B cell (primary cell): ENCODE measurements around the gene CTPS1. TPM values are rescaled to one million over a fixed set of nuclear protein-coding genes. Genes with fewer than 3 reads are reported as not detected.

Experiments
- ATAC-seq: fragments of 200-7000 bp; cut with Tn5 transposase; one replicate; pipeline ENCODE4 v1.10.0; 2021; ENCODE audit warnings: low read depth, mild to moderate bottlenecking, moderate number of reproducible peaks, moderate library complexity
- CTCF ChIA-PET: fragments of 350-600 bp; sonication (Branson Sonifier 250); formaldehyde crosslinking; loops from one replicate; lab custom pipeline; 2021; ENCODE audit warnings: antibody characterized with exemption, inconsistent platforms; lab: Charles Lee
- POLR2A ChIA-PET: fragments of 350-600 bp; sonication (Branson Sonifier 250); formaldehyde crosslinking; loops from one replicate; lab custom pipeline; 2021; ENCODE audit warnings: antibody characterized with exemption; lab: Charles Lee
- DNase-seq: peaks from one replicate; pipeline ENCODE4 v3.0.0; 2013
- H2AFZ ChIP-seq: 2 replicates; pipeline ENCODE4 v1.6.1; 2012; ENCODE audit warnings: mild to moderate bottlenecking, low read depth, low read length; ENCODE audit not compliant: insufficient read depth, poor library complexity, severe bottlenecking
- H3K27ac ChIP-seq, 2 donors: 1 replicate in 1 of 2; 2 replicates in 1 of 2; pipeline ENCODE4 v1.5.1; 2012 to 2013; ENCODE audit warnings: low read length in 2 of 2, mild to moderate bottlenecking in 2 of 2, moderate library complexity in 1 of 2
- H3K27me3 ChIP-seq, 4 experiments: fragments of 200-600 bp in 1 of 4; sonication (generic) in 1 of 4; replicated peaks in 1 of 4; 1 replicate in 2 of 4; 2 replicates in 2 of 4; pipeline versions ENCODE4 v1.6.1 to v1.7.0; 2013 to 2016; ENCODE audit warnings: low read length in 3 of 4, mild to moderate bottlenecking in 2 of 4, mixed read lengths in 1 of 4, moderate library complexity in 1 of 4; ENCODE audit not compliant: insufficient read depth in 4 of 4, control insufficient read depth in 3 of 4; ENCODE audit errors: control extremely low read depth in 1 of 4
- H3K36me3 ChIP-seq, 2 experiments: replicated peaks in 1 of 2; 1 replicate in 1 of 2; 2 replicates in 1 of 2; pipeline versions ENCODE4 v1.6.1 to v1.7.1; 2013; ENCODE audit warnings: low read length in 1 of 2; ENCODE audit not compliant: insufficient read depth in 2 of 2, control insufficient read depth in 1 of 2; ENCODE audit errors: control extremely low read depth in 1 of 2, extremely low read depth in 1 of 2
- H3K4me1 ChIP-seq, 2 donors: fragments of 200-600 bp in 1 of 2; sonication (generic) in 1 of 2; 1 replicate in 1 of 2; 2 replicates in 1 of 2; pipeline versions ENCODE4 v1.5.1 to v1.6.1; 2013 to 2017; ENCODE audit warnings: low read length in 2 of 2; ENCODE audit not compliant: control insufficient read depth in 2 of 2, insufficient read depth in 2 of 2
- H3K4me2 ChIP-seq: replicated peaks from 2 replicates; pipeline ENCODE3; 2012; ENCODE audit warnings: mild to moderate bottlenecking, low read depth, low read length; ENCODE audit not compliant: poor library complexity, severe bottlenecking
- H3K4me3 ChIP-seq, 5 experiments: fragments of 200-600 bp in 1 of 5; sonication (generic) in 1 of 5; 1 replicate in 3 of 5; 2 replicates in 2 of 5; pipeline versions ENCODE4 v1.5.1 to v1.7.0; 2011 to 2016; ENCODE audit warnings: low read length in 4 of 5, mild to moderate bottlenecking in 4 of 5, low read depth in 2 of 5, control low read depth in 1 of 5, moderate library complexity in 1 of 5; ENCODE audit not compliant: insufficient read depth in 1 of 5; ENCODE audit errors: control extremely low read depth in 1 of 5, extremely low read depth in 1 of 5
- H3K79me2 ChIP-seq: fragments of 200-600 bp; sonication (generic); one replicate; pipeline ENCODE4 v1.6.0; 2016; ENCODE audit warnings: low read length; ENCODE audit not compliant: control insufficient read depth, insufficient read depth
- H3K9ac ChIP-seq: fragments of 200-600 bp; sonication (generic); 2 replicates; pipeline ENCODE4 v1.6.1; 2017; ENCODE audit warnings: mild to moderate bottlenecking, low read length, moderate library complexity
- H3K9me3 ChIP-seq, 3 donors: one replicate each; pipeline versions ENCODE4 v1.6.1 to v1.7.1; 2013; ENCODE audit warnings: low read length in 2 of 3; ENCODE audit not compliant: control insufficient read depth in 2 of 3, insufficient read depth in 1 of 3; ENCODE audit errors: control extremely low read depth in 1 of 3
- H4K20me1 ChIP-seq: 2 replicates; pipeline ENCODE4 v1.6.0; 2012; ENCODE audit warnings: mild to moderate bottlenecking, low read length; ENCODE audit not compliant: insufficient read depth, control insufficient read depth, poor library complexity, severe bottlenecking
- H3K27ac Mint-ChIP-seq: one replicate; pipeline ENCODE4 v1.8.0; 2021; ENCODE audit warnings: mixed read lengths
- H3K27me3 Mint-ChIP-seq: one replicate; pipeline ENCODE4 v1.8.0; 2021; ENCODE audit warnings: mixed read lengths
- H3K4me1 Mint-ChIP-seq: one replicate; pipeline ENCODE4 v1.8.0; 2021; ENCODE audit warnings: mixed read lengths
- H3K4me3 Mint-ChIP-seq: one replicate; pipeline ENCODE4 v1.8.0; 2021; ENCODE audit warnings: mixed read lengths
- H3K9me3 Mint-ChIP-seq: one replicate; pipeline ENCODE4 v1.8.0; 2022; ENCODE audit warnings: mixed read lengths; ENCODE audit not compliant: insufficient read depth
- EZH2 ChIP-seq: IDR thresholded peaks from 2 replicates; pipeline ENCODE4 v1.6.1; 2012; ENCODE audit warnings: borderline replicate concordance, low read depth, mild to moderate bottlenecking, moderate library complexity, low read length; ENCODE audit not compliant: insufficient read depth, poor library complexity, severe bottlenecking
- WGBS: methylation state at CpG from one replicate; pipeline ENCODE4 v1.1.5; 2013; ENCODE audit warnings: missing lambda C conversion rate; ENCODE audit not compliant: insufficient coverage; 5-methylcytosine and 5-hydroxymethylcytosine counted together
- intact Hi-C: fragments of 100-400 bp; cut with micrococcal nuclease; formaldehyde crosslinking; loops from one replicate; pipeline ENCODE4 v1.10.0; 2022
- polyA plus RNA-seq: library from polyadenylated mRNA; depleted of rRNA; stranded (reverse); fragments of >200 nt; gene quantifications from 2 replicates; pipeline ENCODE4 v1.2.3, GENCODE V29; 2012
- small RNA-seq: library from RNA; depleted of rRNA; stranded (forward); fragments of <200 nt; gene quantifications from one replicate; pipeline ENCODE3, GENCODE V24; 2012; ENCODE audit warnings: low replicate concordance, low read depth; ENCODE audit not compliant: insufficient read length
- total RNA-seq, 2 donors: library from RNA; stranded (reverse); fragments of 120-200 nt in 1 of 2; gene quantifications; 1 replicate in 1 of 2; 2 replicates in 1 of 2; pipeline versions ENCODE4 v1.2.3 to v1.2.4, GENCODE V29; 2013 to 2022
- TF ChIP-seq, protein P1 (sequence below): fragments of 200-600 bp; IDR thresholded peaks from one replicate; pipeline ENCODE4 v1.8.0; 2022; ENCODE audit warnings: antibody characterized with exemption, mild to moderate bottlenecking

The CTPS1 gene
- total and polyA plus RNA-seq, 2 donors (not counting 1 experiment from before 2014, with no cell fraction given): 9.2 to 17.9 TPM

DNA sequence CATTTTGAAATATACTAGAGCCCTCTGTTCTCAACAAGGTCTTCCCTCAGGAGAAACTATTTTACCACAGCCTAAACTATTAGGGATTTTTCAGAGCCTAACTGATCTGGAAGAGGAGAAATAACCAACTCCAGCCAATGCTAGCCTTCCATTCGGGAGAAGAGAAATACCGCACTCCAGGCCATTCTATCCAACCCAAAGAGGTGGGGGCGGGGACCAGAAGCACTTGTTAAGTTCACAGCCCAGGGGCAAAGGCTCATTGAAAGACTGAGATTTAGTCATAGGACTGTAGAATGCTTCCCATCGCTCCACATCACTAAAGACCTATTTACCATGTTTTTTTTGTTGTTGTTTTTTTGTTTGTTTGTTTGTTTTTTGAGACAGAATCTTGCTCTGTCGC is 77.4 kb downstream of the CTPS1 start:
- intact Hi-C loops: no loop called here

More for the DNA sequence above, 77.4 kb downstream of the CTPS1 start:
- no peaks in the 10 kb centered on the region for H3K79me2 ChIP-seq
- H3K4me2 ChIP-seq: no peak overlapping the region
- H3K27ac Mint-ChIP-seq: no peak overlapping the region
- H3K9ac ChIP-seq: no peak overlapping the region
- peaks cover 6% of the 10 kb centered on the region for H3K4me1 Mint-ChIP-seq
- no peak overlapping the region for H3K4me3 Mint-ChIP-seq
- peaks cover 0 to 4% (median 0%) of the 10 kb centered on the region in 3 donors for H3K9me3 ChIP-seq
- no peaks in the 10 kb centered on the region for H4K20me1 ChIP-seq
- peaks cover 7 to 11% of the 10 kb centered on the region in 2 experiments for H3K36me3 ChIP-seq
- TF ChIP-seq, protein P1, sequence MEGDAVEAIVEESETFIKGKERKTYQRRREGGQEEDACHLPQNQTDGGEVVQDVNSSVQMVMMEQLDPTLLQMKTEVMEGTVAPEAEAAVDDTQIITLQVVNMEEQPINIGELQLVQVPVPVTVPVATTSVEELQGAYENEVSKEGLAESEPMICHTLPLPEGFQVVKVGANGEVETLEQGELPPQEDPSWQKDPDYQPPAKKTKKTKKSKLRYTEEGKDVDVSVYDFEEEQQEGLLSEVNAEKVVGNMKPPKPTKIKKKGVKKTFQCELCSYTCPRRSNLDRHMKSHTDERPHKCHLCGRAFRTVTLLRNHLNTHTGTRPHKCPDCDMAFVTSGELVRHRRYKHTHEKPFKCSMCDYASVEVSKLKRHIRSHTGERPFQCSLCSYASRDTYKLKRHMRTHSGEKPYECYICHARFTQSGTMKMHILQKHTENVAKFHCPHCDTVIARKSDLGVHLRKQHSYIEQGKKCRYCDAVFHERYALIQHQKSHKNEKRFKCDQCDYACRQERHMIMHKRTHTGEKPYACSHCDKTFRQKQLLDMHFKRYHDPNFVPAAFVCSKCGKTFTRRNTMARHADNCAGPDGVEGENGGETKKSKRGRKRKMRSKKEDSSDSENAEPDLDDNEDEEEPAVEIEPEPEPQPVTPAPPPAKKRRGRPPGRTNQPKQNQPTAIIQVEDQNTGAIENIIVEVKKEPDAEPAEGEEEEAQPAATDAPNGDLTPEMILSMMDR: no peak
- no peak for TF ChIP-seq EZH2
- H3K27me3 ChIP-seq: no peaks in the 10 kb centered on the region
- CTCF ChIA-PET: no interaction called here
- H2AFZ ChIP-seq: no peak overlapping the region
- WGBS: 100% methylated on average over 2 of the region's 5 CpGs
- ATAC-seq: no peak
- H3K27ac ChIP-seq: no peak overlapping the region
- no peaks in the 10 kb centered on the region for H3K9me3 Mint-ChIP-seq
- no peak overlapping the region for H3K4me3 ChIP-seq
- POLR2A ChIA-PET: no interaction called here
- H3K27me3 Mint-ChIP-seq: no peaks in the 10 kb centered on the region
- H3K4me1 ChIP-seq: peaks cover 0 to 4% of the 10 kb centered on the region in 2 donors
- DNase-seq: no peak

Small RNA genes lying within 50 kb of the gene (small RNA-seq; reads per million reads assigned to genes)
- not detected for gene UBE2V1P8

Other genes with a start within 250 kb of the CTPS1 start
- gene KCNQ4, start 195.9 kb upstream of the CTPS1 start, total RNA-seq: 0.20 and 0.34 TPM in 2 replicates
- 0.16 and 0.35 TPM in 2 replicates for gene KCNQ4, start 195.9 kb upstream of the CTPS1 start, polyA plus RNA-seq
- gene CITED4, start 117.3 kb upstream of the CTPS1 start, total RNA-seq: 3.1 and 3.2 TPM in 2 replicates
- gene CITED4, start 117.3 kb upstream of the CTPS1 start, polyA plus RNA-seq: 4.1 and 5.6 TPM in 2 replicates
- gene SLFNL1, start 42.0 kb downstream of the CTPS1 start, total RNA-seq: 1.2 and 1.4 TPM in 2 replicates
- gene SLFNL1, start 42.0 kb downstream of the CTPS1 start, polyA plus RNA-seq: 0.18 and 0.35 TPM in 2 replicates